Raji (cell line): Measurements from ENCODE around the gene IRAK3.

Experiments
- POLR2A ChIP-seq: IDR thresholded peaks from 2 replicates; pipeline ENCODE4 v1.6.1; 2011; ENCODE audit warnings: low read depth, low read length, control low read depth; ENCODE audit not compliant: insufficient read depth

IRAK3 gene, protein sequence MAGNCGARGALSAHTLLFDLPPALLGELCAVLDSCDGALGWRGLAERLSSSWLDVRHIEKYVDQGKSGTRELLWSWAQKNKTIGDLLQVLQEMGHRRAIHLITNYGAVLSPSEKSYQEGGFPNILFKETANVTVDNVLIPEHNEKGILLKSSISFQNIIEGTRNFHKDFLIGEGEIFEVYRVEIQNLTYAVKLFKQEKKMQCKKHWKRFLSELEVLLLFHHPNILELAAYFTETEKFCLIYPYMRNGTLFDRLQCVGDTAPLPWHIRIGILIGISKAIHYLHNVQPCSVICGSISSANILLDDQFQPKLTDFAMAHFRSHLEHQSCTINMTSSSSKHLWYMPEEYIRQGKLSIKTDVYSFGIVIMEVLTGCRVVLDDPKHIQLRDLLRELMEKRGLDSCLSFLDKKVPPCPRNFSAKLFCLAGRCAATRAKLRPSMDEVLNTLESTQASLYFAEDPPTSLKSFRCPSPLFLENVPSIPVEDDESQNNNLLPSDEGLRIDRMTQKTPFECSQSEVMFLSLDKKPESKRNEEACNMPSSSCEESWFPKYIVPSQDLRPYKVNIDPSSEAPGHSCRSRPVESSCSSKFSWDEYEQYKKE

DNA sequence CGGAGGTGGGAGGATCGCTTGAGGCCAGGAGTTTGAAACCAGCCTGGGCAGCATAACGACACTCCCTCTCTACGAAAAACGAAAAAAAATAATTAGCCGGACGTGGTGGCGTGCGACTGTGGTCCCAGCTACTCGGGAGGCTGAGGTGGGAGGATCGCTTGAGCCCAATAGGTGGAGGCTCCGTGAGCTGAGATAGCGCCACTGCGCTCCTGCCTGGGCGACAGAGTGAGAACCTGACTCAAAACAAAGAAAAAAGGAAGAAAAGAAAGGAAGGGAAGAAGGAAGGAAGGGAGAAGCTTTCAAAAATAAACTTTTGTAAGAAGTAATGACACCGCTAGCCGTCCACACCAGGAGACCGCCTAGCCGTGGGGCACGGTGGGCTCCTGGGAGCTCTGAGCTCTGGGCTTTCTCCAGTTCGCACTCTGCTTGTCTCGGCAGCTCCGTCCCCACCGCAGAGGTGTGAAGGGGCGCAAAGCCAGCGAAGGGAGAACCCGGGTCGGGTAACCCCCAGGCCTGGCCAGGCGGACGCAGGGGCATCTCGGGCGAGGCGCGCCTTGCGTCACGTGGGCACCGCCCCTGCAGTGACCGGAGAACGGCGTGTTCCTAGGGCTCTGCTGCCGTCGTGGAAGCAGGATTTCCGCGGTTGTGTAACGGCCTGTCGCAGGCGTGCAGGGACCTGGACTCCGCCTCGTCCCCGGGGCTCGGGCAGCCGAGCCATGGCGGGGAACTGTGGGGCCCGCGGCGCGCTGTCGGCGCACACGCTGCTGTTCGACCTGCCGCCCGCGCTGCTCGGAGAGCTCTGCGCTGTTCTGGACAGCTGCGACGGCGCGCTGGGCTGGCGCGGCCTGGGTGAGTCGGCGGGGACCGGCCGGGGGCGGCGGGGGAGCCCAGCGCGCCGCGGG lies at the start of gene IRAK3:
IRAK3 (plus strand) TSS at position 631 of the 902 bp plus-strand sequence; CDS start at position 717, 86 bp downstream.
- TF ChIP-seq POLR2A = no peak

DNA sequence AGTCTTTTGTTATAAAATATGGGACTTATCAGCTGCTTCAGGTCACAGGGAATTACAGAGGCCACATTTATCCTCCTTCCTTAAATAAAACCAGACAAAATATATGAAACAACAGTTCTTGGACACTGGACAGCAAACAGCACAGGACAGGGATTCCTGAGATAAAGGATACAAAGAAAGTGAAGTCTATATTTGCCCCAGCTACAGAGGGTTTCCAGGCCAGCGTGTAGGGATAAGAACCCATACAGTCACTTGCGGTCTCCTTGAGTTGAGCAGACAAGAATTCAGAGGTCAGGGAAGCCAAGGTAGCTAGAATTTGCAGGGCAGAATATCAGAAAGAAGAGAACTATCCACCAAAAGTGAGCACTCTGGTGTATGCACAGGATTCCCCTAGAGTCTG lies 49.7 kb upstream of the IRAK3 start:
- no peak for TF ChIP-seq POLR2A

DNA sequence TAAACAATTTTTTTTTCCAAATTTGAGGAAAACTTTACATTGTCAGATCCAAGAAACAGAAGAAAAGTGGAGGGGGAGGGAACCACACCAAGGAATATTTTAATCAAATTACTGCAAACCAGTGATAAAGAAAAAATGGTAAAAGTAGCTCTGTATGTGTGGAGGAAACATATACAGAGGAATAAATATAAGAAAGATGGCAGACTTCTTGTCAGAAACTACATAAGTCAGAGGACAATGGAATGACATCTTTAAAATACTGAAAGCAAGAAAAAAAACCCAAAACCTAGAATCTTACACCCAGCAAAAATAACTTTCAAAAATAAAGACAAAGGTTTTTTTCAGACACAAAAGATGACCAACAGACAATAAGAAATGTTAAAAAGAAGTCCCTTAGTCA lies 48.3 kb upstream of the IRAK3 start:
- TF ChIP-seq POLR2A = no peak

DNA sequence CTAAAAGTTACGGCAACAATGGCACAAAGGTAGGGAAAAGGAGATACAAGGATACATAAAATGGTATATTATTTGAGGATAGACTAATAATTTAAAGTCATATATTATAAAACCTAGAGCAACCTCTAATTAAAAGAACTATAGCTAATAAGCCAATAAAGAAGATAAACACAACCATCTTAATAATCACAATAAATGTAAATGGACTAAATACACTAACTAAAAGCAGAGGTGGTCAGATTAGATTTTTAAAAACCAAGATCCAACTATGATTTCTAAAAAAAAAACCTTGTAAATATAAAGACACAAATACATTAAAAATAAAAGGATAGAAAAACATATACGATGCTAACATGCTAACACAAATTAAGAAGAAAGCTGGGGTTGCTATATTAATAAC lies 47.7 kb upstream of the IRAK3 start:
- TF ChIP-seq POLR2A = no peak

DNA sequence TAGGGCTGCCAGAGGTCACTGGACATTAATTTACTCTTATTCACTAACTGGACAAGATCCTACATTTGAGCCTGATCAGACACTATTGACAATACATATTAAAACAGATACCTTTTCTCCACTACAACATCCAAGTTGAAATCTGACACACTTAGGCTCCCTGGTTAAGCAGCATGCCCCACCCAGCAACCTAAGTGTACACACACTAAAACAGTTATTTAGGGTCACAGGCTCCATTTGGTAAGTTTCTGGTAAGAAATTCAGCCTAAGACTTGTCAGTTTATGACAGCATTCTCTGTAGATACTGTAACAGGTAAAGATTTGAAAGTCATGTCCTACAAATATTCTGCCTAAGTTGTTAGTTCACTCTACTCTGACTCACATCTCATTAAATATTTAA lies 46.2 kb upstream of the IRAK3 start:
- no peak for TF ChIP-seq POLR2A

DNA sequence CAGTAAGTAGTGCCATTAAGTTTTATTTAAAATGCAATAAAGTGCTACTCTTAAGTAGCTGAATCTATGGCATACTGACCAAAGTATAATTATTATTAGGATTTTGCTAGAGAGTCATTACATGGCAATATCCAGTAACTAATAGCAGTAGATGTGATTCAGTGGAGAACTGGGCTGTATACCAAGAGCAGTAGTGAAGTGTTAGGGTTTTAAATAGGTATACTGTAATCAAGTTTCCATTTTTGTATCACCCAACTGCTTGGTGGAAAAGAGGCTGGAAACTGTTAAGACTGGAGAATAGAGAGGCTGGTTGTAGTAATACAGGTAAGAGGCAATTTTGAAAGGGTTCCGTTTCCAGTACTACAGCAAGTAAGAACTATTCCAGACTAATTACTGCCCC lies 45.1 kb upstream of the IRAK3 start:
- no peak for TF ChIP-seq POLR2A

DNA sequence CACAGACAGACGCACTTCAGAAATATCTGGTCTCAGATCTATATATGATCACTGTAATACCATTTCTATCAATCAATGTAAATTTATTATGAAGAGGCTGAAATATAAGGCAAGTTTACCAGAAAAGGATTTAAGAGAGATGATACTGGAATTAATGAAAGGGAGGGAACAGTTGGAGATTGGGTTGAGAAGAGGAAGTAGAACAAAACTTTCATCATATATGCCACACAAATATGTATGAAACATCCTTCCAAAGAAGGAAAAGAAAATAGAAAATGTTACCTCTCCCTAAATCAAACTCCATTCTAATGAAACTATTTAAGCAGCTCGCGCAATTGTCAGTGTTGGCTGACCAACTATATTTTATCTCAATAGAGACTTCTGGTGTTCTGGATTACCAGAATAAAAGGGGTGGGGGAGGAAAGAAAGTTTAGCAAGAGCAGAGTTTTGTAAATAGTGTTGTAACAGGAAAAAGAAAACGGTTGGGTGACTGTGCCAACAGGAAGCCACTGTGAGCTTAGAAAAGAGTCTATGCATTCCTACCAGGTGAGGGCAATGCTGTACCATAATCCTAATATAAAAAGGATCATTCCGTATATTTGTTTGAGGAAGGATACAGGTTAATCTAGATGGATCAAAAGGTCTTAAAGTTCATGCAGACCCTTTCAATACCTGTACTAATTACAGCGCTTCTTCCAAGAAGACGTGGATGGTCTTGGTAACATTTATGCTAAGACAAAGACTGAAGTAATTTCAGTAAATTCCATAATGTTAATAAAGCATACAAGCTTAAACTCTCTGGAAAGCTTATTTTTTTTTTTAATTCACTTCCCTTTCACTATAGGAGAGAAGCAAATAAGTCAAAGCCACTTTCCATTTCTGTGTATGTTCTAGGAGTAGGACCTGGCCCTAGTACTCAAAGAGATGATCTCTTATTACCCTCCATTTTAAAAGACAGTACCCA lies 43.9 kb upstream of the IRAK3 start:
- no peak for TF ChIP-seq POLR2A

DNA sequence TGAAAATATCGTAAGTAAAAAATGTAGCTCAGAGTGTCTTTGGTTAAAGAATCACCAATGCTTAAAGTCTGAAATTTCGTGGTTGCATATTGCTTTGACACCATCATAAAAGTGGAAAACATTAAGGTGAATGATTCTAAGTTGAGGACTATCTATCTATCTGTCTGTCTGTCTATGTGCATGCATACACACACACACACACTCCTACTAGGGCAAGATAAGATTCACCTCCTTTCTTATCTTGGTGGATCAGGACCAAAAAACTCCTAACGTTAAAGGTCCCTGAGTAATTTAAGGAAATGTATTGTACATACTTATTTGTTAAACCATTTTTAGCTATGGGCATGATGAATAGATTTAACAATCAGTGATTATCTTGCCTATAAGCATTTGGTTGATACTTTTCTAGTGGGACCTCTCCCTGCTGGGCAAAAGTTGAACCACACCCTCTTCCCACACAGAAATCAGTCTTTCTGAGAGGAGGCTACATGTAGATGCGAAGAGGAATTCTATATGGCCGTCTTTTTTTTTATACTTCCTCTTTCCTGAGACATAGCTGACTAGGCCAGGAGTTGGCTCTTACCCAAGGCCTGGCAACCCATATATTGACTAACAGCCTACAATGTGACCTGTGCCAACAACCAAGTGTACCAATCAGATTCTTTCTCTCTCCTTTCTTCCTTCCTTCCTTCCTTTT lies 39.2 kb upstream of the IRAK3 start:
- TF ChIP-seq POLR2A = no peak

DNA sequence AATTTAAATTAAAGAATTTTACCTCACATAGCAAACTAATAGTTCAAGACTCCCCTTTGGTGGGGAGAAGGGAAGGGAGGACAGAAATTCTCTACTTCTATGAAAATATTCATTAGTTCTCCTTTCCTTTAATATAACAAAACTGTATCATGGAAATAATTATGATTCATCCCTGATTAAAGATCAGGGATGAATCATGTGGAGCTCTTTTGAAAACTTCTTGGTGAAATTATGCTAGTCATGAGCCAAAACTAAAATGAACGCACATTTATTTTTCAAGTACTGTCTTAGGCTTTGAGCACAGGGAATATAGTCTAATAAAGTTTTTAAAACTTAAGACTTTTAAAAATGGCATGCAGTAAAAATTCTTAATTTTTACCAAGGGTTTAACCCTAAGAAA lies 36.3 kb upstream of the IRAK3 start:
- TF ChIP-seq POLR2A = no peak

DNA sequence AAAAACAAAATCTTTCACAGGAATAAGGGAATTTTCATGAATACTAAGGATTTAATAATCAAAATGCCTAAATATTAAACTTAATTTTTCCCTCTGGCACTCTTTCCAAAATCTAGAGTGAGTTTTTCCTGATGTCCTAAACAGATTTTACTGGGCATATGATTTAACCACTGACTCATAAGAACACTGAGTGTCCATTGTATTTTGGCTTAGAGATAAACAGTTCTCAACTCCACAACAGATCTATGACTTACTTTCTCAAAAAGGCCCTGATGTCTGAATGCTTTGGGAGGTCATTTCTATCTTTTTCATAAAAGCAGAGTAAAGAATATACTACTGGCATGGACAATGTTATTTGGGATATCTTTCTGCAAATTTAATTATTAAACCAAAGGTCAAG lies 34.2 kb upstream of the IRAK3 start:
- TF ChIP-seq POLR2A = no peak

DNA sequence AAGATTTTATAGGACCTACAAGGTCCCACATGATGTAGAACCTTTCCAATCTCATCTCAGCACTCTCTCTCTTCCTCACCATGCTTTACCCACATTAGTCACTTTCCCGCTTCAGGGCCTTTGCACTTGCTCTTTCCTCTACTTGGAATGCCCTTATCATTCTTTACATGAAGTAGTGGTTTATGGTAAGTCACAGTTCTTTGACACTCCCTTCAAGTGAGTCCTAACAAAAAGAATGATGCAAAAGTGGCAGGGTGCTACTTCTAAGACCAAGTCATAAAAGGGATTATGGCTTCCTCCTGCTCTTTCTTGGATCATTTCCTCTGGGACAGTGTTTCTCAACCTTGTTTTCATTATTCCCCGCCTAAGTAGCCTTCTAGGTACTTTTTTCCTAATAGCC lies 32.4 kb upstream of the IRAK3 start:
- no peak for TF ChIP-seq POLR2A

DNA sequence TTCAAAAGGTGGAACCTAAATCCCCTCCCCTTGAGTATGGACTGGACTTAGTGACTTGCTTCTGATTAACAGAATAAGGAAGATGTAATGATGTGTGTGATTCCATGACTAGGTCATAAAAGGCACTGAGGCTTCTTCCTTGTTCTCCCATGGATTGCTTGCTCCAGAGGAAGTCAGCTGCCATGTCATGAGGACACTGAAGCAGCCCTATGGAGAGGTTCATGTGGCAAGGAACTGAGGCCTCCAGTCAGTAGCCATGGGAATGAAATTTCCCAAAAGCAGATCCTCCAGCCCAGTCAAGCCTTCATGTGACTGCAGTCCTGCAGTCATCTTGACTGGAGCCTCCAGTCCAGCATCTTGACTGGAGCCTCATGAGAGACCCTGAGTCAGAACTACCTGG lies 29.9 kb upstream of the IRAK3 start:
- TF ChIP-seq POLR2A = no peak

DNA sequence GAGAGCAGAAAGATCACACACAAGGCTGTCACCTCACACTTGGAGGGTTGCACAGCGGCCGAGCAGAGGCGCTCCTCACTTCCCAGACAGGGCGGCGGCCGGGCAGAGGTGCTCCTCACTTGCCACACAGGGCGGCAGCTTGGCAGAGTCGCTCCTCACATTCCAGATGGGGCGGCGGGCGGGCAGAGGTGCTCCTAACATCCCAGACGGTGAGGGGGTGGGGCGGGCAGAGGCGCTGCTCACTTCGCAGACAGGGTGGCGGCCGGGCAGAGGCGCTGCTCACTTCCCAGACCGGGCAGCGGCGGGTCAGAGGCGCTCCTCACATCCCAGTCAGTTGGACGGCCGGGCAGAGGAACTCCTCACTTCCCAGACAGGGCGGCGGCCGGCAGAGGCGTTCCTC lies 28.3 kb upstream of the IRAK3 start:
- no peak for TF ChIP-seq POLR2A

DNA sequence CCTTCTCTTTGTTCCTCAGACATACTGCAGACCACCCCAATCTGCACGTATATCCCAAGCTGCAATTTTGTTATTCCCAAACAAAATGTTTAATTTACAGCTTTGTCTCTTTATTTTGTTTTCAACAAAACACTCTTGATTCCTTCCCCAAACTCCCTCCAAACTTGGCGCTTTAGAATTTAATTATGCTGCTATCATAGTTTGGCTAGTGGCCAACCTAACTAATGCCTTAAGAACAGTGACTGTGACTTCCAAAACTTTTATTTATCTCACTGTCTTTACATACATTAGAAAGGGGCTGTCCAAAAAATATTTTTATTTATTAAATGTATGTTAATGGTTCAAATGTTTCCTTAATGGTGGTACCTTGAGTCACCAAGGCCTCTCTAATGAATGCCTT lies 26.3 kb upstream of the IRAK3 start:
- no peak for TF ChIP-seq POLR2A
